HCT116 (cell line): ENCODE measurements around the gene HLA-DRB1. TPM values are rescaled to one million over a fixed set of nuclear protein-coding genes. Genes with fewer than 3 reads are reported as not detected.

ENCODE experiments used
- ATAC-seq: fragments of 200-7000 bp; cut with Tn5 transposase; 2 replicates; pipeline ENCODE4 v1.9.1; 2020; ENCODE audit warnings: mild to moderate bottlenecking, moderate library complexity
- BruUV-seq: library from RNA; stranded (reverse); fragments of 400-500 nt; replicated peaks from 2 replicates; lab custom pipeline; 2021; lab: Mats Ljungman, UMichigan
- CTCF ChIA-PET: fragments of 300-600 bp; sonication (Branson Sonifier 250); formaldehyde crosslinking; loops from one replicate; lab custom pipeline; 2021; ENCODE audit warnings: antibody characterized with exemption; lab: Charles Lee
- POLR2A ChIA-PET: fragments of 300-600, 350-600 bp; sonication (Branson Sonifier 250); formaldehyde crosslinking; loops from one replicate; lab custom pipeline; 2021; ENCODE audit warnings: antibody characterized with exemption; lab: Charles Lee
- RAD21 ChIA-PET, 2 experiments: fragments of 300-600 bp; sonication (Branson Sonifier 250); formaldehyde crosslinking; loops; one replicate each; lab custom pipeline; 2023; ENCODE audit warnings: low total read pairs in 2 of 2; ENCODE audit not compliant: uncharacterized antibody in 2 of 2, unreplicated experiment in 2 of 2, low non-redundant PET in 1 of 2; lab: Charles Lee
- DNase-seq: peaks from one replicate; pipeline ENCODE4 v3.0.0-alpha.2; 2010; ENCODE audit warnings: low read depth, low spot score
- H2AFZ ChIP-seq: fragments of 200-600 bp; shearing (Covaris generic), sonication (generic); 2 replicates; pipeline ENCODE4 v1.6.1; 2017; ENCODE audit warnings: low read depth, mixed run types, mixed read lengths, antibody characterized with exemption, low read length; ENCODE audit not compliant: poor library complexity, severe bottlenecking
- H3K27ac ChIP-seq: 2 replicates; pipeline ENCODE4 v1.5.1; 2012; ENCODE audit warnings: low read depth, low read length
- H3K27me3 ChIP-seq: fragments of 200-600 bp; sonication (generic); 2 replicates; pipeline ENCODE4 v1.6.1; 2016; ENCODE audit warnings: mixed run types, low read length, mixed read lengths; ENCODE audit not compliant: insufficient read depth
- H3K36me3 ChIP-seq, 2 experiments: fragments of 200-500 bp in 1 of 2; fragments of 200-600 bp in 1 of 2; sonication (Bioruptor generic) in 1 of 2; sonication (generic) in 1 of 2; 2 replicates each; pipeline versions ENCODE4 v1.5.1 to v1.6.1; 2014 to 2016; ENCODE audit warnings: low read length in 2 of 2, inconsistent platforms in 1 of 2, mixed read lengths in 1 of 2, mixed run types in 1 of 2; ENCODE audit not compliant: insufficient read depth in 2 of 2, control insufficient read depth in 1 of 2
- H3K4me1 ChIP-seq, 2 experiments: fragments of 200-600 bp in 1 of 2; sonication (generic) in 1 of 2; 2 replicates each; pipeline versions ENCODE4 v1.5.1 to v1.6.1; 2012 to 2017; ENCODE audit warnings: low read length in 2 of 2, inconsistent platforms in 1 of 2, mild to moderate bottlenecking in 1 of 2, mixed read lengths in 1 of 2, mixed run types in 1 of 2, moderate library complexity in 1 of 2; ENCODE audit not compliant: insufficient read depth in 2 of 2, control insufficient read depth in 1 of 2
- H3K4me2 ChIP-seq: fragments of 200-600 bp; sonication (generic); 2 replicates; pipeline ENCODE4 v1.6.1; 2017; ENCODE audit warnings: mixed run types, low read length, mixed read lengths
- H3K4me3 ChIP-seq, 2 experiments: fragments of 200-600 bp in 1 of 2; sonication (generic) in 1 of 2; replicated peaks in 1 of 2; 2 replicates each; pipeline ENCODE4 v1.5.1; 2011 to 2016; ENCODE audit warnings: low read length in 2 of 2, control low read depth in 1 of 2, low read depth in 1 of 2, mild to moderate bottlenecking in 1 of 2, mixed read lengths in 1 of 2, mixed run types in 1 of 2
- H3K79me2 ChIP-seq: fragments of 200-600 bp; sonication (generic); 2 replicates; pipeline ENCODE4 v1.6.1; 2017; ENCODE audit warnings: mild to moderate bottlenecking, mixed run types, low read length, moderate library complexity, mixed read lengths; ENCODE audit not compliant: insufficient read depth
- H3K9ac ChIP-seq: fragments of 200-600 bp; sonication (generic); 2 replicates; pipeline ENCODE4 v1.6.1; 2016; ENCODE audit warnings: low read length, mixed read lengths
- H3K9me2 ChIP-seq: fragments of 200-600 bp; sonication (generic), shearing (Covaris generic); 2 replicates; pipeline ENCODE4 v1.6.1; 2017; ENCODE audit warnings: mixed run types, mild to moderate bottlenecking, moderate library complexity; ENCODE audit not compliant: insufficient read depth
- H3K9me3 ChIP-seq, 2 experiments: fragments of 200-500 bp in 1 of 2; fragments of 200-600 bp in 1 of 2; sonication (Bioruptor generic) in 1 of 2; sonication (generic) in 1 of 2; 2 replicates each; pipeline ENCODE4 v1.6.1; 2014 to 2017; ENCODE audit warnings: low read length in 2 of 2, mixed read lengths in 2 of 2, inconsistent platforms in 1 of 2, low read depth in 1 of 2, mild to moderate bottlenecking in 1 of 2, mixed run types in 1 of 2, moderate library complexity in 1 of 2; ENCODE audit not compliant: control insufficient read depth in 1 of 2, insufficient read depth in 1 of 2
- H4K20me1 ChIP-seq: fragments of 200-600 bp; sonication (generic), shearing (Covaris generic); 2 replicates; pipeline ENCODE4 v1.6.1; 2017; ENCODE audit warnings: mixed run types, mild to moderate bottlenecking, moderate library complexity; ENCODE audit not compliant: insufficient read depth
- CTCF ChIP-seq, 3 experiments: fragments of 200-600 bp in 1 of 3; sonication (generic) in 1 of 3; IDR thresholded peaks in 2 of 3; conservative IDR thresholded peaks in 1 of 3; 2 replicates each; pipeline ENCODE4 v1.5.1; 2012 to 2017; ENCODE audit warnings: low read depth in 2 of 3, low read length in 2 of 3, antibody characterized with exemption in 1 of 3, borderline replicate concordance in 1 of 3, control low read depth in 1 of 3, mild to moderate bottlenecking in 1 of 3, mixed read lengths in 1 of 3, mixed run types in 1 of 3, moderate library complexity in 1 of 3; ENCODE audit not compliant: insufficient read depth in 1 of 3
- EGR1 ChIP-seq: IDR thresholded peaks from 2 replicates; pipeline ENCODE4 v1.6.1; 2012; ENCODE audit warnings: low read depth
- ELF1 ChIP-seq: IDR thresholded peaks from 2 replicates; pipeline ENCODE4 v1.6.1; 2012; ENCODE audit warnings: low read depth, borderline replicate concordance
- EZH2 ChIP-seq: fragments of 200-600 bp; sonication (generic); IDR thresholded peaks from 2 replicates; pipeline ENCODE4 v1.6.1; 2017; ENCODE audit warnings: antibody characterized with exemption, mixed run types
- EZH2phosphoT487 ChIP-seq: fragments of 200-600 bp; IDR thresholded peaks from 2 replicates; pipeline ENCODE4 v1.6.1; 2018; ENCODE audit warnings: antibody characterized with exemption, borderline replicate concordance
- FOSL1 ChIP-seq: IDR thresholded peaks from 2 replicates; pipeline ENCODE4 v1.6.1; 2012; ENCODE audit warnings: low read depth
- JUND ChIP-seq: IDR thresholded peaks from 2 replicates; pipeline ENCODE4 v1.6.1; 2012
- POLR2A ChIP-seq: IDR thresholded peaks from 2 replicates; pipeline ENCODE4 v1.7.0; 2011; ENCODE audit warnings: borderline replicate concordance; ENCODE audit not compliant: insufficient read depth, insufficient read length; ENCODE audit errors: extremely low read depth
- POLR2AphosphoS5 ChIP-seq: IDR thresholded peaks from 2 replicates; pipeline ENCODE4 v1.6.1; 2011; ENCODE audit warnings: mild to moderate bottlenecking, low read depth, low read length, moderate library complexity
- RAD21 ChIP-seq: IDR thresholded peaks from 2 replicates; pipeline ENCODE4 v1.6.1; 2012; ENCODE audit warnings: low read depth, mild to moderate bottlenecking
- SIN3A ChIP-seq: IDR thresholded peaks from 2 replicates; pipeline ENCODE4 v1.6.1; 2012; ENCODE audit warnings: low read depth
- SP1 ChIP-seq: IDR thresholded peaks from 2 replicates; pipeline ENCODE4 v1.6.1; 2012; ENCODE audit warnings: low read depth
- SRF ChIP-seq: IDR thresholded peaks from 2 replicates; pipeline ENCODE4 v1.6.1; 2012; ENCODE audit warnings: low read depth
- YY1 ChIP-seq: IDR thresholded peaks from 2 replicates; pipeline ENCODE4 v1.6.1; 2011; ENCODE audit warnings: low read length, low read depth, moderate library complexity, mild to moderate bottlenecking; ENCODE audit not compliant: insufficient replicate concordance; ENCODE audit errors: extremely low read depth
- ZFX ChIP-seq: fragments of 450-650 bp; IDR thresholded peaks from 2 replicates; pipeline ENCODE4 v1.6.1; 2017
- ZNF274 ChIP-seq: fragments of 200-500 bp; sonication (Bioruptor generic); IDR thresholded peaks from 2 replicates; pipeline ENCODE4 v1.6.1; 2014; ENCODE audit warnings: mild to moderate bottlenecking, low read depth, low read length, inconsistent platforms
- intact Hi-C: fragments of 100-400 bp; cut with micrococcal nuclease; formaldehyde crosslinking; loops from 2 replicates; pipeline ENCODE4 v1.10.0; 2022
- total RNA-seq: library from RNA; stranded (reverse); gene quantifications from one replicate; pipeline ENCODE4 v1.2.1, GENCODE V29; 2021; ENCODE audit not compliant: unreplicated experiment
- TF ChIP-seq, protein P1 (sequence below): IDR thresholded peaks from 2 replicates; pipeline ENCODE4 v1.6.1; 2012

HLA-DRB1 gene
- total RNA-seq, 1 experiment from 2014 or later = 2.7 TPM

- no peaks in the 10 kb centered on the region for H3K9me2 ChIP-seq
- H3K27me3 ChIP-seq = no peaks in the 10 kb centered on the region
- CTCF ChIA-PET = no interaction called here
Measured at GRCh38 chr6:32625137-32625536, 35.5 kb upstream of the HLA-DRB1 start.

DNA sequence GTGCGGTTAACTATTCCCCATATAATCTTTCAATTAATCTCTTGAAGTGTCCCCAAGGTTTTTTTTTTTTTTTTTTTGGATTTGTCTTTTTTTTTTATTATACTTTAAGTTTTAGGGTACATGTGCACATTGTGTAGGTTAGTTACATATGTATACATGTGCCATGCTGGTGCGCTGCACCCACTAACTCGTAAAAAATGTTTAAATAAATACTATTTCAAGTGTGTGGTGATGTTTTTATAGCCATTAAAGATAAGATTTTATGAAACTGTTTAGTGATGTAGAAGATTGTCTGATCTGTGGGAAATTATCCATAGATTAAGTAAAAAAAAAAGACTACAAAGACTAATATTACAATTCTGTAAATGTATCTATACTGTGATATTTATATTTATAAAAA, 34.9 kb upstream of the HLA-DRB1 start:
- ChIA-PET RAD21 (no interaction called here), POLR2A (no interaction called here), CTCF (no interaction called here)
- H2AFZ ChIP-seq = no peak overlapping the region
- no peaks in the 10 kb centered on the region for H3K36me3 ChIP-seq
- no peak for DNase-seq
- no peak overlapping the region for H3K27ac ChIP-seq
- no peak overlapping the region for H3K9ac ChIP-seq
- no peak overlapping the region for H3K4me3 ChIP-seq
- no peaks in the 10 kb centered on the region for H3K9me3 ChIP-seq
- ATAC-seq = no peak
- H3K79me2 ChIP-seq = no peaks in the 10 kb centered on the region
- BruUV-seq = no TSS peak
- H3K27me3 ChIP-seq = no peaks in the 10 kb centered on the region
- H4K20me1 ChIP-seq = no peaks in the 10 kb centered on the region
- intact Hi-C loops = no loop called here
- TF ChIP-seq POLR2A = no peak
- TF ChIP-seq YY1 = no peak
- no peak for TF ChIP-seq SRF
- TF ChIP-seq SP1 = no peak
- no peak for TF ChIP-seq EGR1
- no peak for TF ChIP-seq ZNF274
- no peak for TF ChIP-seq JUND
- no peak for TF ChIP-seq SIN3A
- no peak for TF ChIP-seq ELF1
- TF ChIP-seq POLR2AphosphoS5 = no peak
- TF ChIP-seq, protein P1, sequence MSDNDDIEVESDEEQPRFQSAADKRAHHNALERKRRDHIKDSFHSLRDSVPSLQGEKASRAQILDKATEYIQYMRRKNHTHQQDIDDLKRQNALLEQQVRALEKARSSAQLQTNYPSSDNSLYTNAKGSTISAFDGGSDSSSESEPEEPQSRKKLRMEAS = no peak
- no peak for TF ChIP-seq EZH2
- no peak for TF ChIP-seq EZH2phosphoT487
- no peak for TF ChIP-seq FOSL1
- TF ChIP-seq ZFX = no peak
- no peak for TF ChIP-seq RAD21
- H3K9me2 ChIP-seq = no peaks in the 10 kb centered on the region
- no peak overlapping the region for H3K4me2 ChIP-seq
- no peaks in the 10 kb centered on the region for H3K4me1 ChIP-seq

More at GRCh38 chr6:32625137-32625536, 35.5 kb upstream of the HLA-DRB1 start:
- DNase-seq = no peak
- ChIA-PET RAD21 (no interaction called here), POLR2A (no interaction called here)
- ATAC-seq = no peak
- Histone ChIP-seq H3K36me3 (no peaks in the 10 kb centered on the region), H3K4me3 (no peak overlapping the region), H3K79me2 (no peaks in the 10 kb centered on the region), H3K4me2 (no peak overlapping the region), H3K9me3 (no peaks in the 10 kb centered on the region), H4K20me1 (no peaks in the 10 kb centered on the region), H3K9ac (no peak overlapping the region), H3K27ac (no peak overlapping the region), H3K4me1 (no peaks in the 10 kb centered on the region), H2AFZ (no peak overlapping the region)
- BruUV-seq = no TSS peak
- intact Hi-C loops = no loop called here
- TF ChIP-seq CTCF (IDR thresholded peaks at IDR 0.05 in 2 of 3, conservative IDR thresholded peaks at IDR 0.05 in 1 of 3; ENCODE audit: borderline replicate concordance in 1 of 3, insufficient read depth in 1 of 3, low read depth in 2 of 3, low read length in 2 of 3) = no peak
- no peak for TF ChIP-seq JUND
- TF ChIP-seq SP1 = no peak
